Measurements from ENCODE around the gene NCOA3. TPM values are rescaled to one million over a fixed set of nuclear protein-coding genes. Genes with fewer than 3 reads are reported as not detected.

Gene NCOA3
- total RNA-seq, 3 donors from 2014 or later, result 22.8 to 28.8 (median 24.7) TPM

DNA sequence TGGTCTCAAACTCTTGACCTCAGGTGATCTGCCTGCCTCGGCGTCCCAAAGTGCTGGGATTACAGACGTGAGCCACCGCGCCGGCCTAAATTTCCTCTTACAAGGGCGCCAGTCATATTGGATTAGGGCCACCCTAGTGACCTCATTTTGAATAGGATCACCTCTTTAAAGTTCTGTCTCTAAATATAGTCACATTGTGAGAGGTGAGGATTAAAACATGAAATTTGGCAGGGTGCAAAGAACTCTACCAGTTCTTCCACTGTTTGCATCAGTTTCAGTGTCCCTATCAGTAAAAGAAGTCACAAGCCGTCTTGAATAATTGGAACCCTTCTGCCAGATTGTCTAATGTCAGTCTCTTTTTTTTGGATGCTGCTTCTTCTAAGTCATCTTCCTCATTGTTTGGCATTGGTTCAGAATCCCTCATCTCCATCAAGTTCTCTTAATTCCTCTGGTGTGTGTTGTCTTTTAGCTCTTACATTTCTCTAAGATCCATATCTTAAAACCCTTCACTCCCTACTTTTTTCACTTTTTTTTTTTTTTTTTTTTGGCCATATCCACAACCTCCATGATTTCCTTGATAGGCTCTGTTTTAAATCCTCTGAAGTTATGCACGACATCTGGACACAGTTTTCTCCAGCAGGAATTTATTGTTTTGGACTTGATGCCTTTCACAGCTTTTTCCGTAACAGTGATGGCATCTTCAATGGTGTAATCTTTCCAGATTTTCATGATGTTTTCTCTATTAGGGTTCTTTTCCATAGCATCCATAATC, 56.8 kb downstream of the NCOA3 start:
- no peaks in the 10 kb centered on the region for H3K36me3 ChIP-seq (ENCODE audit: low read depth)
- DNase-seq, result no peak
- no peak overlapping the region for H3K4me3 ChIP-seq
- intact Hi-C loops (cut with DNase I, micrococcal nuclease), result no loop called here
- H3K4me1 ChIP-seq (ENCODE audit: low read depth), result no peaks in the 10 kb centered on the region
- TF ChIP-seq CTCF (IDR thresholded peaks at IDR 0.05), result no peak
- no peak for ATAC-seq
- no peaks in the 10 kb centered on the region for H3K9me3 ChIP-seq

DNA sequence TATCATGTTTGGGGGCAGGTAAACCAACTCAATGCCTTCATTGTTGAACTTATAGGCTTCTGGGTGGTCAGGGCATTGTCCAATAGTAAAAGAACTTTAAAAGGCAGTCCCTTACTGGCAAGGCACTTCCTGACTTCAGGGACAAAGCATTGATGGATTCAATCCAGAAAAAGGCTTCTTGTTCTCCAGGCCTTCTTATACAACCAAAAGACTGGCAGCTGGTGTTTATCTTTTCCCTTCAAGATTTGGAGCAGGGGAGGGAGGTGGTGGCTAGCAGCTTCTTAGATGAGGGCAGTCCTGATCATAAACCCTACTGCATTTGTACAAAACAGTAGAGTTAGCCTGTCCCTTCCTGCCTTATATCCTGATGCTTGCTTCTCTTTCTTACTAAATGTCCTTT, 57.5 kb downstream of the NCOA3 start:
- no peak for TF ChIP-seq CTCF (IDR thresholded peaks at IDR 0.05)
- intact Hi-C loops (cut with DNase I, micrococcal nuclease), result no loop called here
- no peak overlapping the region for H3K4me3 ChIP-seq
- no peaks in the 10 kb centered on the region for H3K9me3 ChIP-seq
- no peaks in the 10 kb centered on the region for H3K4me1 ChIP-seq (ENCODE audit: low read depth)
- H3K36me3 ChIP-seq (ENCODE audit: low read depth), result no peaks in the 10 kb centered on the region
- ATAC-seq (no peak), DNase-seq (no peak)

- Histone ChIP-seq H3K4me1 (ENCODE audit: low read depth) (no peaks in the 10 kb centered on the region), H3K9me3 (no peaks in the 10 kb centered on the region), H3K36me3 (ENCODE audit: low read depth) (no peaks in the 10 kb centered on the region), H3K4me3 (no peak overlapping the region)
- DNase-seq (no peak), ATAC-seq (no peak)
- TF ChIP-seq CTCF (IDR thresholded peaks at IDR 0.05), result no peak
- intact Hi-C loops (cut with DNase I, micrococcal nuclease), result no loop called here
Observed at GRCh38 chr20:47561180-47561579, 59.5 kb downstream of the NCOA3 start.

GRCh38 chr20:47561603-47562583, 60.2 kb downstream of the NCOA3 start:
- TF ChIP-seq CTCF (IDR thresholded peaks at IDR 0.05), result no peak
- peak; percentile 34 for ATAC-seq
- DNase-seq, result no peak
- Histone ChIP-seq H3K4me1 (ENCODE audit: low read depth) (no peaks in the 10 kb centered on the region), H3K9me3 (no peaks in the 10 kb centered on the region), H3K4me3 (no peak overlapping the region), H3K36me3 (ENCODE audit: low read depth) (no peaks in the 10 kb centered on the region)
- intact Hi-C loops (cut with DNase I, micrococcal nuclease), result no loop called here

DNA sequence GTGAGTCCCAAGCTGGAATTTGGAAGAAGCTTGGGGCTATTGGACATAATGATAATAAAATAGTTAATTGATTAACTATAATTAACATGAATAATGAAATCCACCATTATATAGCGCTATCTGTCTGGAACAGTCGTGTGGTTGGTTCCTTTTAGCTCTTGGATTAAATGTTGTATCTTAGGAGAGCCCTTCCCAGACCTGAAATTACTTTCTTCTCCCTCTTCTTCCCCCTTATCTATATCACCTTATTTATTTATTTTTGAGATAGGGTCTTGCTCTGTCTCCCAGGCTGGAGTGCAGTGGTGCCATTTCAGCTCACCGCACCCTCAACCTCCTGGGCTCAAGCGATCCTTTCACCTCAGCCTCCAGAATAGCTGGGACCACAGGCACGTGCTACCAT, 64.6 kb downstream of the NCOA3 start:
- ATAC-seq (no peak), DNase-seq (no peak)
- intact Hi-C loops (cut with DNase I, micrococcal nuclease), result no loop called here
- Histone ChIP-seq H3K36me3 (ENCODE audit: low read depth) (no peaks in the 10 kb centered on the region), H3K4me1 (ENCODE audit: low read depth) (peaks cover 17% of the 10 kb centered on the region), H3K4me3 (no peak overlapping the region), H3K9me3 (peaks cover 4% of the 10 kb centered on the region)
- no peak for TF ChIP-seq CTCF (IDR thresholded peaks at IDR 0.05)

Measured in mucosa of descending colon (tissue), 3 donors.